GM12878 (cell line): ENCODE data around the gene TTLL11. TPM values are rescaled to one million over a fixed set of nuclear protein-coding genes. Genes with fewer than 3 reads are reported as not detected.

Source experiments
- ATAC-seq: fragments of 200-7000 bp; cut with Tn5 transposase; 3 replicates; pipeline ENCODE4 v1.9.1; 2020; ENCODE audit warnings: mild to moderate bottlenecking, moderate library complexity
- BruUV-seq: library from RNA; stranded (reverse); fragments of 400-500 nt; replicated peaks from 2 replicates; lab custom pipeline; 2021; lab: Mats Ljungman, UMichigan
- CTCF ChIA-PET: fragments of 300-600 bp; sonication (Branson Sonifier 250); formaldehyde crosslinking; extraction: SDS; loops from one replicate; lab custom pipeline; 2021; ENCODE audit warnings: inconsistent platforms; lab: Yijun Ruan, JAX
- POLR2A ChIA-PET: fragments of 350-600 bp; formaldehyde crosslinking; extraction: SDS; loops from one replicate; lab custom pipeline; 2021; ENCODE audit warnings: inconsistent platforms; lab: Charles Lee
- RAD21 ChIA-PET: fragments of 300-600 bp; sonication (Branson Sonifier 250); formaldehyde crosslinking; loops from one replicate; lab custom pipeline; 2023; ENCODE audit warnings: antibody characterized with exemption; ENCODE audit not compliant: unreplicated experiment; lab: Charles Lee
- SMC1A ChIA-PET: fragments of 300-600 bp; sonication (Branson Sonifier 250); formaldehyde crosslinking; loops from one replicate; lab custom pipeline; 2023; ENCODE audit not compliant: unreplicated experiment, uncharacterized antibody; lab: Charles Lee
- DNase-seq: peaks from one replicate; pipeline ENCODE4 v3.0.0-alpha.2; 2011; ENCODE audit warnings: low read depth, low spot score
- FAIRE-seq: peaks from 3 replicates; lab custom pipeline; 2011; peaks lifted over from hg19 to GRCh38; lab: Jason Lieb, UNC
- H2AFZ ChIP-seq: 2 replicates; pipeline ENCODE4 v1.6.0; 2011; ENCODE audit warnings: low read depth, low read length, control low read depth; ENCODE audit not compliant: control insufficient read depth
- H3K27ac ChIP-seq: 2 replicates; pipeline ENCODE4 v1.5.1; 2011; ENCODE audit warnings: control low read depth; ENCODE audit not compliant: control insufficient read depth, insufficient read depth
- H3K27me3 ChIP-seq, 2 experiments: replicated peaks in 1 of 2; 2 replicates each; pipeline versions ENCODE4 v1.6.0 to v1.6.1; 2011; ENCODE audit warnings: low read length in 1 of 2; ENCODE audit not compliant: control insufficient read depth in 2 of 2, insufficient read depth in 2 of 2
- H3K36me3 ChIP-seq, 2 experiments: 2 replicates each; pipeline ENCODE4 v1.5.1; 2011; ENCODE audit warnings: low read length in 1 of 2; ENCODE audit not compliant: control insufficient read depth in 2 of 2, insufficient read depth in 2 of 2
- H3K4me1 ChIP-seq: 2 replicates; pipeline ENCODE4 v1.6.1; 2011; ENCODE audit warnings: mild to moderate bottlenecking, low read length, moderate library complexity, mixed read lengths; ENCODE audit not compliant: control insufficient read depth, insufficient read depth
- H3K4me2 ChIP-seq: 2 replicates; pipeline ENCODE4 v1.6.0; 2011; ENCODE audit warnings: control low read depth; ENCODE audit not compliant: control insufficient read depth, insufficient read depth
- H3K4me3 ChIP-seq: fragments of 200-600 bp; sonication (generic); 2 replicates; pipeline ENCODE4 v1.5.1; 2016
- H3K79me2 ChIP-seq: 2 replicates; pipeline ENCODE4 v1.6.0; 2011; ENCODE audit warnings: low read length; ENCODE audit not compliant: control insufficient read depth, insufficient read depth
- H3K9ac ChIP-seq: 2 replicates; pipeline ENCODE4 v1.8.0; 2011; ENCODE audit warnings: low read length, control low read depth, mixed read lengths; ENCODE audit not compliant: control insufficient read depth, insufficient read depth
- H3K9me3 ChIP-seq: replicated peaks from 3 replicates; pipeline ENCODE4 v1.5.1; 2011; ENCODE audit warnings: mild to moderate bottlenecking, low read length; ENCODE audit not compliant: control insufficient read depth, insufficient read depth
- H4K20me1 ChIP-seq: 2 replicates; pipeline ENCODE4 v1.6.0; 2011; ENCODE audit not compliant: control insufficient read depth, insufficient read depth
- SREBF1 ChIP-seq: IDR thresholded peaks from 2 replicates; pipeline ENCODE4 v1.6.1; 2012; ENCODE audit warnings: mild to moderate bottlenecking, low read length
- SREBF2 ChIP-seq: IDR thresholded peaks from 2 replicates; pipeline ENCODE4 v1.6.1; 2012; ENCODE audit warnings: mild to moderate bottlenecking, low read length
- ZNF274 ChIP-seq: IDR thresholded peaks from one replicate; pipeline ENCODE4 v1.8.0; 2011; ENCODE audit not compliant: insufficient read length, insufficient read depth
- ZZZ3 ChIP-seq: IDR thresholded peaks from 2 replicates; pipeline ENCODE4 v1.6.1; 2011; ENCODE audit warnings: low read depth; ENCODE audit not compliant: control insufficient read depth, insufficient read length
- WGBS: methylation state at CpG from one replicate; pipeline ENCODE4 v1.1.6; 2016; ENCODE audit warnings: low lambda C conversion rate; ENCODE audit not compliant: insufficient replicate concordance, insufficient coverage; ENCODE audit errors: missing lambda C conversion rate; 5-methylcytosine and 5-hydroxymethylcytosine counted together
- in situ Hi-C: fragments of 300-500 bp; cut with MboI; formaldehyde crosslinking; loops from 9 replicates; pipeline ENCODE4 v1.14.3; 2018; ENCODE audit warnings: mixed read lengths
- intact Hi-C: fragments of 100-400 bp; cut with micrococcal nuclease; formaldehyde crosslinking; loops from one replicate; pipeline ENCODE4 v1.14.2; 2022; ENCODE audit not compliant: unreplicated experiment
- polyA plus RNA-seq, 11 experiments: library from polyadenylated mRNA; depleted of rRNA in 4 of 11; unstranded in 6 of 11; stranded (reverse) in 5 of 11; fragments of >200 nt; fragmentation: Nextera tagmentation in 4 of 11; fragmentation: Illumina TruSeq in 1 of 11; extraction: Ambion mirVana in 4 of 11; extraction: Trizol in 1 of 11; gene quantifications; 1 replicate in 1 of 11; 2 replicates in 10 of 11; pipeline versions ENCODE4 v1.2.1 to v1.2.3, GENCODE V29; 2011 to 2016; ENCODE audit warnings: inconsistent platforms in 2 of 11, missing spikeins in 2 of 11, low read depth in 1 of 11
- total RNA-seq, 4 experiments: library from RNA; depleted of rRNA in 3 of 4; stranded (reverse); fragments of >200 nt in 3 of 4; fragmentation: Illumina TruSeq in 1 of 4; extraction: Trizol in 1 of 4; gene quantifications; 2 replicates each; pipeline versions ENCODE4 v1.2.1 to v1.2.3, GENCODE V29; 2013 to 2021

Gene TTLL11
- total and polyA plus RNA-seq, 10 of the 15 experiments (the other 5 are each of a cell fraction or from before 2014, with no cell fraction given): 1.2 to 3.7 (median 2.9) TPM

DNA sequence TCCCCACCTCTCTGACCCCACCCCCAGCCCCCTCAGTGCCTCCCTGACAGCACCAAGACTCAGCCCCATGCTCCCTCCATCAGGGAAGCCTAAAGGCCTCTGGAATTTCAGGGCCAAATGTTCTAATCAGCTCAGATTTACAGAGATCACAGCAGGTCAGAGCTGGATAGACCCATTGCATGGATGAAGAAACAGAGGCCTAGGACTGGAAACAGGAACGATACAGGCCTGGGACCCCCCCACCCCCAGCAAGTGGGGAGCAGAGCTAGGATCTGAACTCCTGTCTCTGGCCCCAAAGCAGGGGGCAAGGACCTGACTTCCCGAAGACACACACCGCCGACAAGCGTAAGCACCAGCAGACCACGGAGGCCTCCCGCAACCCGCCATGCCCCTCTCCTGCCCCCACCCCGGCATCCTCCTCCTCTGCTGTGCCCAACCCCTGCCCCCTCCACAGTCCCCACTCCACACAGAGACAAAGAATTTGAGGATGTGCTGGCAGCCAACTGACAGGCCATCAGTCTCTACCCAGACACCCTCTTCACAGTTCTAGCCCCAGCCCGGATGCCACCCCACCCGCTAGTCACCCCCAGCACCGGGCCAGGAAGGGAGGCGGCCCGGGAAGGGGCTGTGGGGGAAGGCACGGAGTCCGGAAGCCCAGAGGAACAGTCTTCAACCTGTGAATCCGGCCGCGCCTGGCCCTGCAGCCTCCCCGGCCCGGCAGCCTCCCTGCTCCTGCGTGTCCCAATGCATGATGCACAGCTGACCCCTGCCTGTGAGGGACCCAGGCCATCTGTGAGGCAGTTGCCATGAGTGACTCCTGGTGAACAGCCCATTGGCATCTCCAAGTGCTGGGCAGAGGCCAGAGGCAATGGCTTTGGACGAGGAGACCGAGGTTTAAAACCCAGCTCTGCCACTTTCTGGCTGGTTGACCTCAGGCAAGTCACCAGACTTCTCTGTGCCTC lies 35.2 kb upstream of the TTLL11 start:
- Histone ChIP-seq H3K4me3 (no peak overlapping the region), H3K27ac (no peak overlapping the region), H3K9ac (no peak overlapping the region), H2AFZ (no peak overlapping the region), H3K4me1 (no peaks in the 10 kb centered on the region), H3K9me3 (no peaks in the 10 kb centered on the region), H3K79me2 (no peaks in the 10 kb centered on the region), H4K20me1 (no peaks in the 10 kb centered on the region)
- RAD21 ChIA-PET: interaction anchor here (1.3 to 4.2 kb wide), 2 partner anchors 222 to 326 kb away, joined by 5 to 73 read pairs; no protein-coding TSS in a partner anchor
- intact Hi-C loops: loop anchor here (10.0 kb wide), 1 partner anchor 583 kb away; no protein-coding TSS in a partner anchor
- SMC1A ChIA-PET: interaction anchor here (1.3 to 1.4 kb wide), 2 partner anchors 136 to 222 kb away, joined by 3 to 4 read pairs; partner anchors contain the start of genes MRRF and RBM18
- 54% methylated on average over 20 of the region's 24 CpGs for WGBS
- no peak for FAIRE-seq
- in situ Hi-C loops: loop anchor here (10.0 kb wide), 1 partner anchor 327 kb away; no protein-coding TSS in a partner anchor
- BruUV-seq: no TSS peak
- no peak for TF ChIP-seq ZNF274
- no peak for TF ChIP-seq ZZZ3
- TF ChIP-seq SREBF1: no peak
- no peak for TF ChIP-seq SREBF2
- TF ChIP-seq, all 136 proteins: peak for 0
- no peak overlapping the region for H3K4me2 ChIP-seq
- peaks cover 2 to 12% of the 10 kb centered on the region in 2 experiments; a peak in 2 of 4 replicates for H3K27me3 ChIP-seq
- H3K36me3 ChIP-seq: no peaks in the 10 kb centered on the region
- POLR2A ChIA-PET: no interaction called here
- DNase-seq (no peak), ATAC-seq (no peak)
- CTCF ChIA-PET: interaction anchor here (1.4 to 11.7 kb wide), 4 partner anchors 28 to 224 kb away, joined by 3 to 190 read pairs (median 83); no protein-coding TSS in a partner anchor
